VCaP (cell line): Measurements from ENCODE around the gene FAN1.

Experiments used
- H3K27ac ChIP-seq: fragments of 450-650 bp; 2 replicates; pipeline ENCODE4 v1.5.1; 2017
- CTCF ChIP-seq: fragments of 450-650 bp; conservative IDR thresholded peaks from 2 replicates; pipeline ENCODE4 v1.5.1; 2017; ENCODE audit warnings: mild to moderate bottlenecking, moderate library complexity

Gene FAN1

GRCh38 chr15:30921106-30921505 is 17.4 kb downstream of the FAN1 start:
- H3K27ac ChIP-seq: no peak overlapping the region

GRCh38 chr15:30921781-30922479 is 18.2 kb downstream of the FAN1 start:
- H3K27ac ChIP-seq: no peak overlapping the region
- no peak for TF ChIP-seq CTCF

More at GRCh38 chr15:30921106-30921505, 17.4 kb downstream of the FAN1 start:
- no peak for TF ChIP-seq CTCF

DNA sequence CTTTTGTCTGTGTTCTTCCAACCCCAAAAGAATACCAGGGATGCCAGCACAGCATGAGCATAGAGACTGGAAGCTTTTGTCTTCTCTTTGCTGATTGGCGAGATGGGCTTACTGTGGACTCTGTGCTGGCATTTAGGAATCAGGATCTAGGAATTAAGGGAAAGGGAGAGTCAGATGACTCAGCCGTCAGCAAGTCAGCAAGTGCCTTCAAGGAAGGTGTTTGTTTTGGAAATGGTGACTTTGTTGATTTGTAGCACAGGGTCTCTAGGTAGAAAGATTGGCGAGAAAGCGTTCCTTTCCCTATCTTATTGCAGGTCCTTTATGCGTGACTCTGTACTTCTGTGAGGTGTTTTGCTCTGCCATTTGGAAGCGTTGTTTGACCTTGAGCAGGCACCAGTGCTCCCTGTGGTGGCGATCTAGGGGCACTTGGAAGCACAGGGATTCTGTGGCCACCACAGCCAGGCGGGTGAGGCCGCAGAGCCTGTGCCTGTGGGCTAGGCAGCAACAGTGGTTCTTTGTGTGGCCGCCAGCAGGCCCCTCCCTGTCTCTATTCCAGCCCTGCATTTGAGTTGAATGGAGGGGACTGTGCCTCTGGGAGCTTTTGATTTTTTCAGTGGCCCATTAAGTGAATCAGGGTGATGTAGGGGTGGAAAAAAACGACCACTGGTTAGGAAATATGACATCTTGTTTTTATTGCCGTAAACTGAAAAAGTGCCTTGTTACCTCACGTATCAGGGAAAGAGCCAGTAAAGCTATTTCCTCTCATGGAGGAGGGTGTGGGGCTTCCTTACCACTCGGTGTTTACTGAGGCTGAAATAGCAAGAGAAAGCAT is 19.0 kb downstream of the FAN1 start:
- no peak overlapping the region for H3K27ac ChIP-seq
- TF ChIP-seq CTCF: no peak

- no peak overlapping the region for H3K27ac ChIP-seq
- no peak for TF ChIP-seq CTCF
Observed at GRCh38 chr15:30923429-30923828, 19.7 kb downstream of the FAN1 start.

DNA sequence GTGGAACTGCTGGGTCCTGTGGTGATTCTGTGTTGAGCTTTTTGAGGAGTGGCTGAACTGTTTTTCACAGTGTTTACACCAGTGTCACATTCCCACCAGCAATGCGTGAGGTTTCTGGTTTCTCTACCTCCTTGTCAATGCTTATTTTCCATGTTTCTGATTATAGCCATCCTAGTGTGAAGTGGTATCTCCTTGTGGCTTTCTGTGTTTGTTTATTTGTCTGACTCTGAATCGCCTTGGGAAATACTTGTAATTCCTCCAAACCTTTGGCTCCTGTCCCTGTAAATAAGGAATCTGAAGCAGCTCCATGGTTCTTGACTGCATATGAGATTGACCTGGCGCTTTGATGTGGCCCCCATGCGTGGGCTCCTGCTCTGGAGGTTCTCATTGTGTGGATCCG is 20.6 kb downstream of the FAN1 start:
- TF ChIP-seq CTCF: no peak
- H3K27ac ChIP-seq: no peak overlapping the region

GRCh38 chr15:30925686-30926085 is 22.0 kb downstream of the FAN1 start:
- no peak for TF ChIP-seq CTCF
- no peak overlapping the region for H3K27ac ChIP-seq

DNA sequence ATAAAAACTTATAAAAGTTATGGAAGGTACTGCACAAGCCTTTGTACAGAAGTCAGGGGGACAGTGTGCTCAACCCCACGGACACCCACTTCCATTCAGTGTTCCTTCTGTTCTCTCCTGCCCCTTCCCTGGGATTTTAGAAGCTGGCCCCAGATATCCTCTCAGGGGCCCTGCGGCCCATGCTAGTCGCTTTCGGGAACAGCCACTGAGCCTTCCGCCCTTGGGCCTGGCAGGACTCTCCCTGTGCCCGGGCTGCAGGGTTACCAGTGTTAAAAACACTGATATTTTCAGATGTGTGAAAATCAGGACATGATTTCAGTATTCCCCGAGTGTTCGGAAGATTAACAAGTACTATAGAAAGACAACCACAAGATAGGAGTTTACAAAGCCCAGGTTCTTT is 22.4 kb downstream of the FAN1 start:
- no peak for TF ChIP-seq CTCF

More for the DNA sequence above, 22.4 kb downstream of the FAN1 start:
- no peak overlapping the region for H3K27ac ChIP-seq
